SU-DHL-6 (cell line): ENCODE measurements around the gene BCL10.

Experiments
- H2AFZ ChIP-seq: fragments of 200-600 bp; sonication (generic); 2 replicates; pipeline ENCODE4 v1.6.1; 2014; ENCODE audit warnings: low read depth, mild to moderate bottlenecking, moderate library complexity, mixed read lengths, antibody characterized with exemption, low read length; ENCODE audit not compliant: severe bottlenecking
- H3F3A ChIP-seq: fragments of 200-600 bp; shearing (Covaris generic); 2 replicates; pipeline ENCODE4 v1.6.0; 2016; ENCODE audit warnings: antibody characterized with exemption, mild to moderate bottlenecking; ENCODE audit not compliant: insufficient read depth
- H3K27ac ChIP-seq: fragments of 200-600 bp; sonication (generic); 2 replicates; pipeline ENCODE4 v1.5.1; 2016; ENCODE audit warnings: low read depth, mild to moderate bottlenecking, low read length, moderate library complexity, mixed read lengths
- H3K27me3 ChIP-seq: fragments of 200-600 bp; sonication (generic), shearing (Covaris generic); 2 replicates; pipeline ENCODE4 v1.6.0; 2014; ENCODE audit warnings: mild to moderate bottlenecking, low read length
- H3K36me3 ChIP-seq: fragments of 200-600 bp; sonication (generic); 2 replicates; pipeline ENCODE4 v1.6.1; 2014; ENCODE audit warnings: mild to moderate bottlenecking, low read length, mixed read lengths
- H3K4me2 ChIP-seq: fragments of 300-600, 200-600 bp; shearing (Covaris generic), sonication (generic); 2 replicates; pipeline ENCODE4 v1.6.0; 2014; ENCODE audit warnings: low read length, low read depth, mild to moderate bottlenecking; ENCODE audit not compliant: poor library complexity, severe bottlenecking
- H3K4me3 ChIP-seq: fragments of 200-600 bp; sonication (generic); 2 replicates; pipeline ENCODE4 v1.5.1; 2014; ENCODE audit warnings: antibody characterized with exemption, low read length, mild to moderate bottlenecking, mixed read lengths; ENCODE audit not compliant: insufficient read depth, poor library complexity, severe bottlenecking
- H3K79me2 ChIP-seq: fragments of 200-600 bp; sonication (generic); 2 replicates; pipeline ENCODE4 v1.6.1; 2014; ENCODE audit warnings: mild to moderate bottlenecking, low read length, moderate library complexity; ENCODE audit not compliant: insufficient read depth
- H3K9ac ChIP-seq: fragments of 200-600 bp; sonication (generic); 2 replicates; pipeline ENCODE4 v1.7.0; 2014; ENCODE audit warnings: mild to moderate bottlenecking, low read length
- H3K9me2 ChIP-seq: fragments of 200-600 bp; sonication (generic); replicated peaks from 2 replicates; pipeline ENCODE4 v1.6.1; 2014; ENCODE audit warnings: low read length; ENCODE audit not compliant: insufficient read depth
- H3K9me3 ChIP-seq: fragments of 200-600 bp; sonication (generic); 2 replicates; pipeline ENCODE4 v1.6.1; 2014; ENCODE audit warnings: low read length, mixed read lengths; ENCODE audit not compliant: insufficient read depth
- H4K20me1 ChIP-seq: fragments of 200-600 bp; sonication (generic); 2 replicates; pipeline ENCODE4 v1.6.1; 2014; ENCODE audit warnings: low read depth, mild to moderate bottlenecking, antibody characterized with exemption, low read length, moderate library complexity, mixed read lengths
- EZH2phosphoT487 ChIP-seq: fragments of 200-600 bp; sonication (generic), shearing (Covaris generic); conservative IDR thresholded peaks from 2 replicates; pipeline ENCODE4 v1.6.1; 2018; ENCODE audit warnings: mild to moderate bottlenecking, antibody characterized with exemption, low read length, moderate library complexity, mixed read lengths
- TF ChIP-seq, protein P1 (sequence below): fragments of 200-600 bp; sonication (generic); IDR thresholded peaks from one replicate; pipeline ENCODE4 v1.5.1; 2017; ENCODE audit warnings: antibody characterized with exemption, mild to moderate bottlenecking, low read length, moderate library complexity; ENCODE audit not compliant: insufficient read depth, poor library complexity, severe bottlenecking

BCL10 gene

DNA sequence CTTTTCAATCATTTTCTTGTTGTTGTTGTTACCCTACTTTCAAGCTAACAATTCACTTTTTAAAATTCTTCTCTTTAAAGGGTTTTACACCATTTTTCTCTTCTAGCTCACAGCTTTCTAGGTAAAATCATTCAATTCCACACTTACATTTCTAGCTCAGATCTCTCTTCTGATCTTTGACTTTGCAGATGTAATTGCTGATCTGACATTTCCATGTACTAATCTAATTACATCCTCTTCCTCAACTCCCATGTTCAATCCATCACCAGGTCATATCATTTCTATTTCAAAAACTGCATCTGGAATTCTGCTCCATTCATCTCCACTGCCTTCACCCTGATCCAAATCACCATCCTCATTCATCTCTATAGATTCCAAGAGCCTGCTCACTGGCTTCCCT is 3.0 kb downstream of the BCL10 start:
- peaks cover 4% of the 10 kb centered on the region; the same call in 1 of the 2 replicates for H3K36me3 ChIP-seq
- no peaks in the 10 kb centered on the region for H3K9me3 ChIP-seq
- H3K9me2 ChIP-seq, result no peaks in the 10 kb centered on the region
- no peak overlapping the region for H3K9ac ChIP-seq
- peaks cover 12% of the 10 kb centered on the region for H3F3A ChIP-seq
- no peak overlapping the region for H3K4me2 ChIP-seq
- H4K20me1 ChIP-seq, result no peaks in the 10 kb centered on the region
- H3K27ac ChIP-seq, result no peak overlapping the region
- H3K27me3 ChIP-seq, result no peaks in the 10 kb centered on the region
- TF ChIP-seq, protein P1, sequence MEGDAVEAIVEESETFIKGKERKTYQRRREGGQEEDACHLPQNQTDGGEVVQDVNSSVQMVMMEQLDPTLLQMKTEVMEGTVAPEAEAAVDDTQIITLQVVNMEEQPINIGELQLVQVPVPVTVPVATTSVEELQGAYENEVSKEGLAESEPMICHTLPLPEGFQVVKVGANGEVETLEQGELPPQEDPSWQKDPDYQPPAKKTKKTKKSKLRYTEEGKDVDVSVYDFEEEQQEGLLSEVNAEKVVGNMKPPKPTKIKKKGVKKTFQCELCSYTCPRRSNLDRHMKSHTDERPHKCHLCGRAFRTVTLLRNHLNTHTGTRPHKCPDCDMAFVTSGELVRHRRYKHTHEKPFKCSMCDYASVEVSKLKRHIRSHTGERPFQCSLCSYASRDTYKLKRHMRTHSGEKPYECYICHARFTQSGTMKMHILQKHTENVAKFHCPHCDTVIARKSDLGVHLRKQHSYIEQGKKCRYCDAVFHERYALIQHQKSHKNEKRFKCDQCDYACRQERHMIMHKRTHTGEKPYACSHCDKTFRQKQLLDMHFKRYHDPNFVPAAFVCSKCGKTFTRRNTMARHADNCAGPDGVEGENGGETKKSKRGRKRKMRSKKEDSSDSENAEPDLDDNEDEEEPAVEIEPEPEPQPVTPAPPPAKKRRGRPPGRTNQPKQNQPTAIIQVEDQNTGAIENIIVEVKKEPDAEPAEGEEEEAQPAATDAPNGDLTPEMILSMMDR, result no peak
- TF ChIP-seq EZH2phosphoT487, result no peak
- H3K4me3 ChIP-seq, result no peak overlapping the region
- no peak overlapping the region for H2AFZ ChIP-seq
- peaks cover 47% of the 10 kb centered on the region for H3K79me2 ChIP-seq

DNA sequence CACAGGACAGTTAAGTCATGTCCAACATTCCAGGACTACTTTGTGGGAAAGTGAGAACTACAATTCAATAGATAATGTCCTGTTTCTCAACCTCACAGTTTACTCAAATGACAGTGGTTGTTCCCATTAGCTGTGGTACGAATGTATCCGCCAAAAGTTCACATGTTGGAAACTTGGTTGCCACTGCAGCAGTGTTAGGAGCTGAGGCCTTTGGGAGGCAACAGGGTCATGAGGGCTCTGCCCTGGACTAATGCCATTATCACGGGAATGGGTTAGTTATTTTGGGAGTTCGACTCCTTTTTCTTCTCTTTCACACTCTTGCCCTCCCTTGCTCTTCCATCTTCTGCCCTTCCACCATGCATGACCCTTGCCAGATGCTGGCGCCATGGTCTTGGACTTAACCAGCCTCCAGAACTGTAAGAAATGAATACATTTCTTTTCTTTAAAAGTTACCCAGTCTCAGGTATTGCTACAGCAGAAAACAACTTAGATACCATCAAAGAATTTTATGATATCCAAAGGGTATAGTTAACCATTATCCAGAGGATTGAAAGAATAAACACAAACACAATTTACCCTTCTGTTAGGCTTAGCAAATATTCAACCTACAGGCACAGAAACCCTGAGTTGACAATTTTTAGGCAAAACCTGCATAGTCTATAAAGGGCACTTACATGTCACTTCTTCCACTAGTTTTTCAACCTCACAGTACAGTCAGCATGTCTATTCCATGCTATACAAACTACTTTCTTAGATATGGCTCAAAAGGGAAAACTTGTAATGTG is 7.4 kb downstream of the BCL10 start:
- no peak overlapping the region for H3K9ac ChIP-seq
- peaks cover 34% of the 10 kb centered on the region; the same call in 1 of the 2 replicates for H3K36me3 ChIP-seq
- H3K4me3 ChIP-seq, result no peak overlapping the region

DNA sequence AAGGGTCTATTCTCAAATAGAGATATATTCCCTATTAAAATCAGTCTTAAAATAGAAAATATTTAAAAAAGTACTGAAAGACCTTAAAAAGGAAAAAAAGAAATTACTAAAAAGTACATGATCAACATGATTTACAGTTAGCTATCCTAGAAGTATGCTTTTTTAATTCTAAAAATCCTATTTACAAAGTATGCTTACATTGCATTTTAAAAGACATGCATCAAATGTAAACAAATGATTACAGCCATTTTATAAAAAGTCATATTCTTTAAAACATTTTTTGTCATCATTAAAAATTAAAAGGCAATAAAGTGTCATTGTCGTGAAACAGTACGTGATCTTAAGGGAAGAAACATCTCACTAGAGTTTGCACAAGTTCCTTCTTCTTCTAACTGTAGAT is 9.1 kb downstream of the BCL10 start:
- TF ChIP-seq, protein P1, result no peak
- no peak for TF ChIP-seq EZH2phosphoT487
- Histone ChIP-seq H3F3A (peaks cover 4% of the 10 kb centered on the region; the same call in 1 of the 2 replicates), H3K9me3 (no peaks in the 10 kb centered on the region), H3K36me3 (peaks cover 39% of the 10 kb centered on the region; the same call in 1 of the 2 replicates), H3K4me3 (no peak overlapping the region), H3K4me2 (no peak overlapping the region), H3K79me2 (peaks cover 9% of the 10 kb centered on the region; the same call in 1 of the 2 replicates), H3K9me2 (no peaks in the 10 kb centered on the region), H3K9ac (no peak overlapping the region), H2AFZ (no peak overlapping the region), H3K27me3 (no peaks in the 10 kb centered on the region), H4K20me1 (0 out of 2 replicates have a peak, but pooled peaks cover 4% of the 10 kb centered on the region), H3K27ac (no peak overlapping the region)

More for the DNA sequence above, 7.4 kb downstream of the BCL10 start:
- Histone ChIP-seq H3K9me3 (no peaks in the 10 kb centered on the region), H3F3A (peaks cover 4% of the 10 kb centered on the region; the same call in 1 of the 2 replicates), H3K79me2 (peaks cover 25% of the 10 kb centered on the region), H3K9me2 (no peaks in the 10 kb centered on the region), H4K20me1 (0 out of 2 replicates have a peak, but pooled peaks cover 4% of the 10 kb centered on the region), H3K27me3 (no peaks in the 10 kb centered on the region), H3K27ac (no peak overlapping the region), H2AFZ (no peak overlapping the region), H3K4me2 (no peak overlapping the region)
- no peak for TF ChIP-seq EZH2phosphoT487
- TF ChIP-seq, protein P1, result no peak
